NB4 (cell line): Measurements from ENCODE around the gene NAALAD2.

Experiments
- MYC ChIP-seq: IDR thresholded peaks from 2 replicates; pipeline ENCODE4 v1.6.1; 2011; ENCODE audit warnings: low read depth, low read length
- POLR2A ChIP-seq: IDR thresholded peaks from 2 replicates; pipeline ENCODE4 v1.6.1; 2011; ENCODE audit warnings: mild to moderate bottlenecking; ENCODE audit not compliant: insufficient read length; ENCODE audit errors: extremely low read depth
- TF ChIP-seq, protein P1 (sequence below): IDR thresholded peaks from one replicate; pipeline ENCODE4 v1.5.1; 2012; ENCODE audit warnings: low read depth, low read length
- TF ChIP-seq, protein P2 (sequence below): IDR thresholded peaks from 2 replicates; pipeline ENCODE4 v1.6.1; 2011; ENCODE audit warnings: low read depth, low read length

DNA sequence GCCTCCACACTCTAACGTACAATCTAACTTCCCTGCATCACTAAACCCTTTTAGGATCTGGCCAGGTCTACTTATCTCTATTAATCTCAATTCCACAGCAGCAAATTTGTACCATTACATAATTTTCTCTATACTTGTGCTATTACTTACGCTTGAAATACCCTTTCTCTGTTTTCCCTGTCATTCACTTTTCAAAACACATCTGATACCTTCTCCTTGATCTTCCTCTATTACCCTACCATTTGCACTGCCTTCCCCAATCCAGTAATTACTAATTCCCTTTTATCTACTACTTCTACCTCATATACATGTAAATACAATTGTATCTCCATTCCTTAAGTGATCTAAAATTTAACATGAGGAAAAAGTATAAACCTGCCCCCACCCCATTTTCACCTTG lies 74.4 kb downstream of the NAALAD2 start:
- TF ChIP-seq POLR2A (no peak), MYC (no peak)
- TF ChIP-seq, protein P1, sequence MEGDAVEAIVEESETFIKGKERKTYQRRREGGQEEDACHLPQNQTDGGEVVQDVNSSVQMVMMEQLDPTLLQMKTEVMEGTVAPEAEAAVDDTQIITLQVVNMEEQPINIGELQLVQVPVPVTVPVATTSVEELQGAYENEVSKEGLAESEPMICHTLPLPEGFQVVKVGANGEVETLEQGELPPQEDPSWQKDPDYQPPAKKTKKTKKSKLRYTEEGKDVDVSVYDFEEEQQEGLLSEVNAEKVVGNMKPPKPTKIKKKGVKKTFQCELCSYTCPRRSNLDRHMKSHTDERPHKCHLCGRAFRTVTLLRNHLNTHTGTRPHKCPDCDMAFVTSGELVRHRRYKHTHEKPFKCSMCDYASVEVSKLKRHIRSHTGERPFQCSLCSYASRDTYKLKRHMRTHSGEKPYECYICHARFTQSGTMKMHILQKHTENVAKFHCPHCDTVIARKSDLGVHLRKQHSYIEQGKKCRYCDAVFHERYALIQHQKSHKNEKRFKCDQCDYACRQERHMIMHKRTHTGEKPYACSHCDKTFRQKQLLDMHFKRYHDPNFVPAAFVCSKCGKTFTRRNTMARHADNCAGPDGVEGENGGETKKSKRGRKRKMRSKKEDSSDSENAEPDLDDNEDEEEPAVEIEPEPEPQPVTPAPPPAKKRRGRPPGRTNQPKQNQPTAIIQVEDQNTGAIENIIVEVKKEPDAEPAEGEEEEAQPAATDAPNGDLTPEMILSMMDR = no peak
- TF ChIP-seq, protein P2, sequence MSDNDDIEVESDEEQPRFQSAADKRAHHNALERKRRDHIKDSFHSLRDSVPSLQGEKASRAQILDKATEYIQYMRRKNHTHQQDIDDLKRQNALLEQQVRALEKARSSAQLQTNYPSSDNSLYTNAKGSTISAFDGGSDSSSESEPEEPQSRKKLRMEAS = no peak
